Measurements from ENCODE around the gene ARHGAP32.

ARHGAP32 gene

DNA sequence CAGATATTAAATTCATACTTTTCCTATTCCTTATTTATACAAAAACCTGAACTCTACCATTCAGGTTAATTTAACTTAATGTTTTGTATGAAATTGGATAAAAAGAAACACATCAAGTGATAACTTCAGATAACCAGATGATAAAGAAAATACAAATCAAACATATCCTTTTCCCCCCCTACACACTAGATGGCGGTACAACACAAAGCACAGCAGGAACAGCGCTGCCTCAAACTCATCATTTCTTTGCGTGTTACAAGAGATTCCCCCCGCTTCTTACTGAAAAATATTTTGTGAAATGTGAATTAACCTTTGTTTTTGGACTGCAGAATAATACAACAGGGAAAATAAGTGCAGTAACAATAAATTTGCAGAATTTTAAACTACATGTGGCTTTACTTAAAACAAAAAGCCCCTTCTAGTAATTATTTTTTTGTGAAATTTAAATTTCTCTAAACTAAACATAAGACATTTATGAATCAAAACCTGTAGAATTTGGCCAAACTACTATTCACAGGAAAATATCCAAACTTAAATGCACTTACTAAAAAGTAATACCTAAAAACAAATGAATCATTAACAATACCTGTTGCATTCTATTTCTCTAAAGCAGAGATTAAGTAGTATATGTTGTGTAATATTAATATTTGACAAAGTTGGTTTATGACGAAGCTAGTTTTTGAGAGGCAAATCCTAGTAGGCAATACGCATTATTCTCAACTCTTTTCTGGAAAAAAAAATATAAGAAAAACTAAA is 74.4 kb downstream of the ARHGAP32 start:
- in situ Hi-C loops (cut with HindIII; ENCODE audit: low sequenced_read_pairs), result no loop called here

DNA sequence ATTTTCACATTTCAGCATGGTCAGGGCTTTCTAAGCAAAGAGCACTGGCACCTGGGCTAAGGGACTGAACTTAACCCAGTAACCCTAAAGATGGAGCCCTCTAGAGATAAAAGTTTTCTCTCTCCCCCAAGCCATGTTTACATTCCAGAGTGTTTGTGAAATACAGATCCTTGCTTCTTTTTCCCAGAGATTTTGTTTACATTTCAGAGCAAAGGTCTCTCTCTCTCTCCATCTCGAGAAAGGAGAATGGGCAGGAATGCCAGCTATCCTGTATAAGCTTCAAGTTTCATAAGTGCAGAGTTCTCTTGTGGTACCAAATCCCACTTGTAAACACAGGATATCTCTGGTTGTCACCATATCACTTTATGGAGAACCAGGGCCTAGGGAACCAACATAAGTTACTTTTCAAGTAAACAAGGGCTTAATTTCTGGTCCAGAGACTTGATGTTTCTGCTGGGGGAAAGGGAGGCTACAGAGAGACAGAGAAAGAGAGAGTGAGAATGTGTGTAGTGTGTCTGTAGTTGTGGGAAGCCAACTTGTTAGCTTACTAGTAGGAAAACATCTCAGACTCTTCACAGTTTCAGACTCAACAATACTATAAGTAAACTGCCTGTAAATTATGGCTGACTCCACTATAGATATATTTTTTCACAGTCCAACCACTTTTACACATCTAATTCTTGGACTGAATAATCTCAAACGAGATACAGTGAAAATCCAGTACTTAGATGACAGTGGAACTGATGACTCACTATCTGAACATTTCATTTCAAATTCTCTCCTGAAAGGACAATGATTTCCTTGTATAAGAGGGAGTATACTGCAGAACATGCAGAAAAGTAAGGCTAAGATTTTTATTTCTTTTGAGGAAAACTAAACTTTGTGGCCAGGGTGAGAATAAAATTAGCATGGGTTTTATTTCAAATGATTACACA is 76.2 kb downstream of the ARHGAP32 start:
- in situ Hi-C loops (cut with HindIII; ENCODE audit: low sequenced_read_pairs), result no loop called here

GRCh38 chr11:129109701-129110100 is 82.4 kb downstream of the ARHGAP32 start:
- in situ Hi-C loops (cut with HindIII; ENCODE audit: low sequenced_read_pairs), result no loop called here

DNA sequence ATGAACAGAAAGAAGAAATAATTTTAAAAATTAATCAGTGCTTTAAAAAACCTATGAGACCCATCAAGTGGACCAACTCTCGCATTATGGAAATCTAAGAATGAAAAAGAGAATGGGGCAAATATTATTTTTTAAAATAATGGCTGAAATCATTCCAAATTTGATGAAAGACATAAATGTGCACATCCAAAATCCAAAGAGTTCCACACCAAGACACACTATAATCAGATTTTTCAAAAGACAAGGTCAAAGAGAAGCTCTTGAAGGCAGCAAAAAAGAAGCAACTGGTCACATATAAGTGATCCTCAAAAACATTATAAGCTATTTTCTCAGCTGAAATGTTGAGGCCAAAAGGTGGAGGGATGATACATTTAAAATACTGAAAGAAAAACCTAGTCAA is 85.3 kb downstream of the ARHGAP32 start:
- in situ Hi-C loops (cut with HindIII; ENCODE audit: low sequenced_read_pairs), result no loop called here

- in situ Hi-C loops (cut with HindIII; ENCODE audit: low sequenced_read_pairs), result no loop called here
Measured at GRCh38 chr11:129102756-129103155, 89.4 kb downstream of the ARHGAP32 start.

DNA sequence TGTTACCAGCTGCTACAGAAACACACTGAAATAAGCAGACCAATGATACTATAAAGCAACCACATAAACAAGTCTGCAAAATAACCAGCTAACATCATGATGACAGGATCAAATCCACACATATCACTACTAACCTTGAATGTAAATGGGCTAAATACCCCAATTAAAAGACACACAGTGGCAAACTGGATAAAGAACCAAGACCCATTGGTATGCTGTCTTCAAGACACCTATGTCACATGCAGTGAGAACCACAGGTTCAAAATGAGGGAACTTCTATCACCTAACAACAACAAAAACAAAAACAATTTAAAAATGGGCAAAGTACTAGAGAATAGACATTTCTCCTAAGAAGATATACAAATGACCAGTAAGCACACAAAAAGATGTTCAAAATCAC is 89.9 kb downstream of the ARHGAP32 start:
- in situ Hi-C loops (cut with HindIII; ENCODE audit: low sequenced_read_pairs), result no loop called here

GRCh38 chr11:129093283-129093682 is 98.8 kb downstream of the ARHGAP32 start:
- in situ Hi-C loops (cut with HindIII; ENCODE audit: low sequenced_read_pairs), result no loop called here

DNA sequence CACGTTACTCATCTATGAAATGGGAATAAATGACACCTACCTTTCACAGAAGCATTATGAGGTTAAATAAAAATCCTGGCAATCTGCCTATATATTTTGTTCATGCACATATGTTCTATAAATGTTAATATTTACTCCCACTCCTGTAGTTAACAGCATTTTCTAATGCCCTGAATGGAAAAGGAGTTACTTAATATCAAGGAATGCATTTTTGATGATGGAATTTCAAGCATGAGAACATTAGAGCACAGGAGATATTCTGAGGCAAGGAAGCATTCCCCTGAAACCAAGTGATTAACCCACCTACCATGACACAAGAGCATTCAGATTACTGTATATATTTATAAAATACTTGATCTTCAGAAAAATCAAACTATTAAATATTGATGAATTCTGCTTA is 102.1 kb downstream of the ARHGAP32 start:
- in situ Hi-C loops (cut with HindIII; ENCODE audit: low sequenced_read_pairs), result no loop called here

GRCh38 chr11:129089279-129089678 is 102.8 kb downstream of the ARHGAP32 start:
- in situ Hi-C loops (cut with HindIII; ENCODE audit: low sequenced_read_pairs), result no loop called here

DNA sequence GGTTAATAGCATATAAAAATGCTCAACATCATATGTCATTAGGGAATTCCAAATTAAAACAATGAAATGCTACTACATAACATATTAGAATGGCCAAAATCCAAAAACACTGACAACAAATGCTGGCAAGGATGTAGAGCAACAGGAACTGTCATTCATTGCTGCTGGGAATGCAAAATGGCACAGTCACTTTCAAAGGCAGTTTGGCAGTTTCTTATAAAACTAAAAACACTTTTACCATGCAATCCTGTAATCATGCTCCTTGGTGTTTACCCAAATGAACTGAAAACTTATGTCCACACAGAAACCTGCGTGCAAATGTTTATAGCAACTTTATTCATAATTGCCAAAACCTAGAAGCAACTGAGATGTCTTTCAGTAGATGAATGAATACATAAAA is 105.1 kb downstream of the ARHGAP32 start:
- in situ Hi-C loops (cut with HindIII; ENCODE audit: low sequenced_read_pairs), result no loop called here

- in situ Hi-C loops (cut with HindIII; ENCODE audit: low sequenced_read_pairs), result no loop called here
Measured at GRCh38 chr11:129077191-129077590, 114.9 kb downstream of the ARHGAP32 start.

- in situ Hi-C loops (cut with HindIII; ENCODE audit: low sequenced_read_pairs), result no loop called here
Measured at GRCh38 chr11:129075757-129076156, 116.4 kb downstream of the ARHGAP32 start.

GRCh38 chr11:129067454-129067853 is 124.7 kb downstream of the ARHGAP32 start:
- in situ Hi-C loops (cut with HindIII; ENCODE audit: low sequenced_read_pairs), result no loop called here

DNA sequence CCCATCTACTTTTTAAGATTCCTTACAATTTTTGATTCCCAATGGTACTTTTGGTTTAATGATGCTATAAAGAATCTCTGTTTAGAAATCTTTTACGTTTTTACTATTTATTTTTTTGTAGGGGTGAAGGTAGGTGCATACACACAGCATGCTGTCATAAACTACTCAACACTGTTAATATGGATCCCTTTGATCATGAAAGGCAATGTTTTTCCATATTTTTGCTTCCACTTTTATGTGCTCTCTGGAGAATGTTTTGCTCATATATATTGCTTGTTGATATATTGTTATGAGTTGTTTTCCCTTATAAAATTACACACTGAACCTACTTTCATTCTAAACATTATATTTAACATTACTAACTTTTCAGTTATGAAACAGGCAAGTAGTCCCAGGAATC is 125.9 kb downstream of the ARHGAP32 start:
- in situ Hi-C loops (cut with HindIII; ENCODE audit: low sequenced_read_pairs), result no loop called here

DNA sequence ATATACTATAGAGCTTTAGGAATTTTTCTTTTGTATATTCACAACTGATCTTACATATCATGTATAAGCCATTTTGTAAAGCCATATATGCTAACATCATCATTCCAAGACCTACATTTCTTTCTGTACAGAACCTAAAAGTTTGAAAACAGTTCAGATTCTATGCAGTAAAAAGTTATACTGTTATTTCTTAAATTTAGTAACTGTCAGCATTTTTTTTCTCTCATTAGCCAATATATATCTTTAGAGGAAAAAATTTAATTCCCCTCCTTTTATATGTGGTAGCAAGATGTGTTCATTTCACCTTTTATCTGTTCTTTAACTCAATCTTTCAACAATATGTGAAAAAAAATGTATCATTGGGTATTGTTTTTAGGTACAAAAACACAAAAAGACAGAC is 129.0 kb downstream of the ARHGAP32 start:
- in situ Hi-C loops (cut with HindIII; ENCODE audit: low sequenced_read_pairs), result no loop called here

DNA sequence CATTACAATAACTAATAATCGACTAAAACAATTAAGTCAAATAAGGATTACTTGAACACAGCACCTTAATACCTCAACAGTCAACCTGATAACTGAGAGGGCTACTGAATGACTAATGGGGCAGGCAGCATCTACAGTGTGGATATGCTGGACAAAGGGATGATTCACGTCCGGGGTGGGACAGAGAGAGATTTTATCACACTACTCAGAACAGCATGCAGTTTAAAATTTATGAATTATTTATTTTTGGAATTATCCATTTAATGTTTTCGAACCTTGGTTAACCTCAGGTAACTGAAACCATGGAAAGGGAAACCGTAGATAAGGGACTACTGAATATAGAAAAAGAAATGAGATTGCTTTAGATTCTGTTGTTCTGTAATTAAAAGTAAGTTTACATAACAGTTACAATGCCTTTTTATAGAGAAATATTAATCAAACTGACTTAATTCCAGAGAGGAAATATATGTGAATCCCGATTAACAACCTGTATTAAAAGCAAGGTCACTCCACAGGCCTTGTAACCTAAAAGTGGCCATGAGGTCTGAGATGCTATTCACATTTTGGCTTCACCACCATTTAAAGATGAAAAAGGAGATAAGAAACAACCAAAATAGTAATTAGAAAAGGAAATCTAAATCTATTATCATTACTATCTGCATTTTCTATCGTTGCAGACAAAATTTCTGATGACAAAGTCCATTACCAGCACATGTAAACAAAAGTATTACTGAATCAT is 130.5 kb downstream of the ARHGAP32 start:
- in situ Hi-C loops (cut with HindIII; ENCODE audit: low sequenced_read_pairs), result no loop called here

DNA sequence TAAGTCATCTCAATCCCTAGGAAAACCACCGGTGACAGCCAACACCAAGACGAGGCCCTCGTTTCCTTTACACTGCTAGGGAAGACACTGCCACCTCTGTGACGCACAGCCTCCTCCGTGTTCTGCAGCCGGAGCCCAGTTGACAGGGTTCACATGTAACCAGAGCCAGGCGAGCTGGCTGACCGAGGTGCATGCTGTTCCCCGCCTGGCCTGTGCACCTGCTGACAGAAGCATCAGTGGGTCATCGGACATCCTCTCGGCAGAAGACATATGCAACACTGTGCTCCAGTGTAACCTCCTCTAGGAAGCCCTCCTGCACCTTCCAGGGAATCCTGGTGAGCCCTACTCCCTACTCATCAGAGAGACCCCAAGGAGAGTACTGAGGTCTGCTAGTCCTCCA is 135.2 kb downstream of the ARHGAP32 start:
- in situ Hi-C loops (cut with HindIII; ENCODE audit: low sequenced_read_pairs), result no loop called here

DNA sequence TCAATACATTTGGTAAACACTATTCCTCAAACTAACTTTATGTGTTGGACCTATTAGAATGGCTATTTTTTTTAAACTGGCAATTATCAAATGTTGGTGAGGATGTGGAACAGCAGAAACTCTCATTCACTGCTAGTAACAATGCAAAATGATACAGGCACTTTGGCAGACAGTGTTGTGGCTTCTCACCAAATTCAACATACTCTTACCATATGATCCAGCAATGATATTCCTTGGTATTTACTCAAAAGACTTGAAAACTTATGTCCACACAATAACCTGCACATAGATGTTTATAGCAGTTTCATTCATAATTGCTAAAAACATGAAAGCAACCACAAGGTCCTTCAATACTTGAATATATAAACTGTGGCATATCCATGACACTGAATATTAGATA is 136.9 kb downstream of the ARHGAP32 start:
- in situ Hi-C loops (cut with HindIII; ENCODE audit: low sequenced_read_pairs), result no loop called here

DNA sequence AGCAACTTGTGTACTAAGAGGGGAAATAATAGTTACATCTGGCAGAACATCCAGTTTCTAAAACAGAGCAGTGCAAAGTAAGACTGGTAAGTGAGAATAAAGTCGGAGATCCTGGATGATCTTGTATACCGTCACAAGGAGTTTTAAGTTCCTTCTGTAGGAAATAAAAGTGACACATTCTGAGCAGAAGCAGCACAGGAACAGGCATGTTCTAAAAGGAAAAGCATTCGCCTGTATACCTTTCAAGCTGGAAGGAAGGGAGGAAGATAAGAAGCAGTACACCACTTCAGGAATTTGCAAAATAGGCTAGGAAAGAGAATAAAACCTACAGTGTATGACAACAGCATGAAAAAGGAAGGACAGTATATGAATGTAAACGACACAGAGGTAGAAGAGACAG is 143.2 kb downstream of the ARHGAP32 start:
- in situ Hi-C loops (cut with HindIII; ENCODE audit: low sequenced_read_pairs), result no loop called here

GRCh38 chr11:129045150-129045549 is 147.0 kb downstream of the ARHGAP32 start:
- in situ Hi-C loops (cut with HindIII; ENCODE audit: low sequenced_read_pairs), result no loop called here

- in situ Hi-C loops (cut with HindIII; ENCODE audit: low sequenced_read_pairs), result no loop called here
Measured at GRCh38 chr11:129042503-129042902, 149.6 kb downstream of the ARHGAP32 start.

Measured in DLD1 (cell line).